Measurements from ENCODE around the gene C17orf67.

The C17orf67 gene

GRCh38 chr17:56832446-56832845 is 1.3 kb downstream of the C17orf67 start:
- DNase-seq, result no peak

DNA sequence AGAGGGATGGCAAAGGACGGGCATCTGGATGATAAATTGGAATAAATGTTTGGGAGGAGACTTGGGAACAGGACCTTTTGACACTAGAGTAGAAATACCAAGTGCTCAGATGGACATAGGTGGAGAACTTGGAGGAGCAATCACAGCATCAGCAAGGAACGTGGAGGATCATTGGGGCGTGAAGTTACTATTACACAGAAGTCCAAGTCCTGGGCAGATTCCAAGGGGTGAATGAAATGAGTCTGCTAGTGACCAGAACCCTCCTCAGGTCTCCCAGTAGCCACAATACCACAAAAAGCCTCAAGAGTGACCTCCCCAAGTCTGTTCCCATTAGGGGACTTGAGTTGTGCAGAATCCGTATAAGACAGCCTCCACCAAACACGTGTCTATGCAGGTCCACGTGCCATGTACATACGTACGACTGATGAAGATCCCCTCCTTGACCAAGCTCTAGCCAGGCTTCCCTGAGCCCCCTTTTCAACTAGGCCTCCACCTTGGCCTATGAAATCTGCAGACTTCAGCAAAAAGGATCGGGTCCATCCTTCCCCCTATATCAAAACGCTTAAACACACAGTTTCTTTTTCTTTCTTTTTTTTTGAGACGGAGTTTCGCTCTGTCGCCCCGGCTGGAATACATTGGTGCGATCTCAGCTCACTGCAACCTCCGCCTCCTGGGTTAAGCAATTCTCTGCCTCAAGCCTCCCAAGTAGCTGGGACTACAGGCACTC is 2.2 kb downstream of the C17orf67 start:
- no peak for DNase-seq

- no peak for DNase-seq
These were observed 2.9 kb downstream of the C17orf67 start for GRCh38 chr17:56830726-56831368.

DNA sequence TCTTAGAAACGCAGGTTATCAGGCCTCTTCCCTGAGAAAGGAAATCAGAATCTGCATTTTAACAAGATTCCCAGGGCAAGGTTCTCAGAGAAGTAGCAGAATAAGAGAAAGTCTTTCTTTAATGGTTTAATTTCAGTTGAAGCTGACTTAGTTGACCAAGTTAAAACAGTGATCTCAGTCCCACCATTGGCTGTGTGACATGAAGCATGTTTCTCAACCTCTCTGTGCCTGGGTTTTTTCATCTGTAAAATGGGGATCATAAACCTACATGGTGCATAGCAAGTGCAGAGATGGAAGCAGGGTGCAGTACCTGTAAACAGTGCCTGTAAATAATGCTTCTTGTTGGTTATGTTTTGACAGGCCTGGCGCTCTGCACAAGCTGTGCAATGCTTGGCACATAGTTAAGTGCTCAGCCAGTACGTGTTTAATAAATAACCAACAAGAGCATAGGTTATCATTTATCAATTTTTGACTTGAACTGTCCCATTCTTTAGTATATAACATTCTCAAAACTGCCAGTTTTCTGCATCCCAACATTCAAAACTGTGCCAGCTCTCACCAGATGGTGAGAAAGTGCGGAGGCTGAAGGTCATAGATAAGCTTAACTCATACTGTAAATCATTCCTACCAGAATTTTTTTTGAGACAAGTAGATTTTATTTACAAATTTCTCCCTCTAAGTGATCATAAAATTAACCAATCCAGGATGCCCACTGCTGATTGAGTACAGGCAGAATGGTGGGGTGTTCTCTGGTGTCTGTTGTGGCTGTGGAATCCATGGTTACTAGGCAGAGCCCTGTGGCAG is 6.9 kb downstream of the C17orf67 start:
- DNase-seq, result no peak

DNA sequence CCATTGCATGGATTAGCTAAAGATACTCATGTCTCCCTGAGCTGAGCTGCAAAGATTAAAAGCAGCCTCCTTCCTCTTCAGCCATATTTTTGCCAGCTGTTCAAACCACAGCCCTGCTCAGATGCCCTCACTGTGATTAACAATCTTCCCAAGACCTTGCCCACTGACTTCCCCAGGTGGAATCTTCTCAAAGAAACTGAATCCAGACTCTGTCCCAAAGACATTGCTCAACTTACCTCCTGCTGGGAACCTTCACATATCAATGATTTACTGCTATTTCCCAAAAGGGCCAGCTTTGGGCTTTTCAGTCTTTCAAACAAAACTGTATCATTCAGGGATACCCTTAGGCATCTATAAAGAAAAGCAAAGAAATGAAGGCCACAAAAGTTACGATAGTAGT is 9.2 kb downstream of the C17orf67 start:
- DNase-seq, result peak; percentile 13

DNA sequence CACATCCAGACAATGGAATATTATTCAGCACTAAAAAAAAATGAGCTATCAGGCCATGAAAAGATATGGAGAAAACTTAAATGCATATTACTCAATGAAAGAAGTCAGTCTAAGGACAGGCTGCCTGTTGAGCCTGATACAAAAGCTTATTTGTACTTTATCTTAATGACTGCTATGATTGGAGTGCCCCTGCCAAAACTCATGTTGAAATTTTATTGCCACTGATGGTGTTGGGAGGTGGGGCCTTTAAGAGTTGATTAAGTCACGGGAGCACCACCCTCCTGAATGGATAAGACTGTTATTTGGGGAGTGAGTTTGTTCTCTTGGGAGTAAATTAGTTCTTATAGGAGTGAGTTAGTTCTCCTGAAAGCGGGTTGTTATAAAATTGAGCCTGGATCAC is 9.9 kb downstream of the C17orf67 start:
- no peak for DNase-seq

DNA sequence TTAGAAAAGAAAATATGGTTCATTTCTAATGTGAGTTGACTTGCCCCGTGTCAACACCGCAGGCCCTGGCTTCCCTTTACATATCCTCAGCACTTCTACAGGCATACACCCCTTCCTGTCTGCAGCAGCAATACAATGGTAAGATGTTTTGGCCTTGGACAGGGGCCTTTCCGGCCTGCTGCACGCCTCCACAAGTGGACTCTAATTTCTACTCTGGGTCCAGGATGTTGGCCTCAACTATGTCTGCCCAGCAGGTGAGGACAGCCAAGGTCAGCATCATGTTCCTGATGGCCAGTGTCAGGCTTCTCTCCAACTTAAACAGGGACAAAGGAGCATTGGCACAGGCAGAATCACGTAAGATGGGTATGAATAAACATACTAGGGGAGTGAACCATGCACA is 11.0 kb downstream of the C17orf67 start:
- no peak for DNase-seq

- no peak for DNase-seq
These were observed 11.7 kb downstream of the C17orf67 start for GRCh38 chr17:56821847-56822534.

- DNase-seq, result no peak
These were observed 13.5 kb downstream of the C17orf67 start for GRCh38 chr17:56820207-56820606.

DNA sequence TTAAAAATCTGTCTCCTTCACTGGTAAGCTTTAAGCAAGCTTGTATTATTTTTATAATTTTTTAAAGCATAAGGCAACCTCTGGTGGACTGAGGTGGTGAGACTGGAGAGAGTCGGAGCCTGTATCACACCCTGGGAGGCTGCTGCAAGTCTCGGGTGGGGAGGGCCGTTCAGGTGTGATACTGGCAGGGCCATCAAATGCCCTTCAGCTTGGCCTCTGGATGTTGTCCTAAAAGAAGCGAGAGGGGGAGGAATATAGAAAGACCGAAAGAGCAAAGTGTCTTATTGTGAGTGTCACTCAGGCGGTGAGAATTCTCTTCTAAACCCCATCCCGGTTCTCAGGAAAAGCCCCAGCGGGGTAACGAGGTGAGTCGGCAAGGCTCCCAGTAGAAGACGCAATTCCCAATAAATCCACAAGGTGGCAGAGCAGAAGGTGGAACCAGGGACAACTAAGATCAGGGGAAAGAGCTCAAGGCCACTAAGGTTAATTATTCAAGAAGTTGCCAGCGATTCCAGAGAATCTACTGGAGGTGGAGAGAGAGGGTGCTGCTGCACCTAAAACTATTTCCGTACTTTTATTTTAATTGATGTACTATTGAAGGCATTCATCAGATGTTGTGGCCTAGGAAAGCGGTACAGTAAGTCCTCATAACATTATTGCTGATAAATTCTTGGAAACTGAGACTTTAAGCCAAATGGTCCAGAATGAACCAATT is 14.1 kb downstream of the C17orf67 start:
- peak; percentile 64 for DNase-seq

DNA sequence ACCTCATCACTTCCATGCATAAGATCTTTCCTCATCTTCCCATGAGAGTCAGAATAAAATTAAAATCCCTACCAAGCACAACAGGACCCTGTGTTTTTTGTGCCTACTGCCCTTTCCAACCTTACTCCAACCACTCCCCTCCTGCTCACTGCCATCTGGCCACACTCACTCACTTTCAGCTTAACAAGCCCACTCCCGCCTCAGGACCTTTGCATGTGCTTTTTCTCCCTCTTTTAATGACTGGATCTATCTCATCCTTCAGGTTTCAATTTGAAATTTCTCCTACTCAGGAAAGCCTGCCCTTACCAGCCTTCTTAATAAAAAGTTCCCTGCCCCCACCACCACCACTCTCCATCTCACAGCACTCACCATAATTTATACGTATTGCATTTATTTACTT is 14.7 kb downstream of the C17orf67 start:
- DNase-seq, result no peak

DNA sequence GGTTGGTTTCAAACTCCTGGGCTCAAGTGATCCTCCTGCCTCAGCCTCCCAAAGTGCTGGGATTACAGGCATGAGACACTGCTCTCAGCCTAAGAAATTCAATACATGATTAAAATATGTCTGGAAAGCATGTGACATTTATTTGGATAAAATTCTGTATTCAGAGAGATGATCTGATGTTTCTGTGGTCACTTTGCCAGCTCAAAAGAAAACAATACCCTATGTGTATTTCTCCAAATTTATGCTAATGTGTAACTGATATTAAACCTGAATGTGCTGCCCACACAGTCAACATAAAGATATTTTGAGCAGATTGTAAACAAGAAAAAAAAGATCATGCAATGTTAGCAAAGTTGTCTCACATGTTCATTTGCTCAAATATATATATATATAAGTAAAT is 16.7 kb downstream of the C17orf67 start:
- no peak for DNase-seq

GRCh38 chr17:56815711-56816110 is 18.0 kb downstream of the C17orf67 start:
- peak; percentile 40 for DNase-seq

DNA sequence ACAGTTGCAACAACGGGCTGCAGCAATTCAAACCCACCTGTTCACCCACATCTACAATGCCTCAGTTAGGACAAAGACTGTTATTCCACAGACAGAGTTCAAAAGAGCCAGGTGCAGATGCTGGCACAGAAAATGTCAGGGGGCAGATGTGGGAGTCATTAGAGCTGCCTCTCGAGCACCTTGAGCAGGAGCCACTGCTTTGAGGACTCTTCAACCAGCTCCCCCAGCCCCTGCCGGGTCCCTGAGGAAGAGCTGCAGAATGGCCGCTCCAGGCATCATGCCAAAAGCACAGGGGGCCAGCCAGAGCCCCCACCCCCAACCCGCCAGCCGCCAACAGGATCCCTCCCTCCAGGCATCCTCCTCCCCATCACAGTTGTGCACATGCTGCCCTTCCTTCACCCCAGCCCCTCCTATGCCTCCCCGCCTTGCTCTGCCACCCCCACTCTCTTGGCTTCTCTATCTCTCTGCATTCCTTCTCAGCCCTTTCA is 20.8 kb downstream of the C17orf67 start:
- no peak for DNase-seq

DNA sequence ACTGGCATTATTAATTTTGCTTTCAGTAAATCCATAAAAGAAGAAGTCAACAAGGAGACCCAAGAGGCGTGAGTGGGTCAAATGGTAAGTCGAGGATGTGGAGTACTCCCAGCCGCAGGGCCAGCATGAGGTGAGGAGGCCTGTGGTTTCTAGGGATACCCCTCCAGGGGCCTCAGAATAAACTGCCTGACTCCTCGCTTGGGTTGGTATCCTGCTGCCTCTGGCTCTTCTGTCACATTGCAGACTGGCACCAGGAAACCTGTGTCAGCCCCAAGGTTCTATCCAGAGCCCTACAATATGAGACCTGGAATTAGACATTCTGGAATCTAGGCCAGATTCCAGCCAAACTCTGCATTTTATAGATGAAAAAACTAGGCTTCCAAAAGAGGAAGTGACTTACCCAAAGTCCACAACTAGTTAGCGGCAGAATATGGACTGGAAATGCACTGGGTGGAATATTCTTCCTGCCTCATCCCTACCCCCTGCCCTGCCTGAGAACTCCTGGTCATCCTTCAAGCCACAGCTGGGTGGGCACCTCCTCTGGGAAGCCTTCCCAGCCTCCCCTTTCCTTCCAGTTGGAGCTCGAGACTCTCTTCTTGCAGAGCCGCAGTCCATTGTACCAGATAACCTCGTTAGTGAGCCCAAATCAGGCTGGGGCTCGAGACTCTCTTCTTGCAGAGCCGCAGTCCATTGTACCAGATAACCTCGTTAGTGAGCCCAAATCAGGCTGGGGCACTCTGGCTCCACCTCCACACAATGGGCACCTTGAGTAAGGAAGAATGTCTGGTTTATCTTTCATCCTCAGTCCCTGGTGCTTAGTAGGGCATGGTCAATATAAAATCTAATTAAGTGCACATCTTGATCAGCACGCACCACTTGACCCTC is 22.6 kb downstream of the C17orf67 start:
- DNase-seq, result no peak

GRCh38 chr17:56810343-56810742 is 23.4 kb downstream of the C17orf67 start:
- DNase-seq, result no peak

GRCh38 chr17:56809820-56810179 is 23.9 kb downstream of the C17orf67 start:
- DNase-seq, result no peak

DNA sequence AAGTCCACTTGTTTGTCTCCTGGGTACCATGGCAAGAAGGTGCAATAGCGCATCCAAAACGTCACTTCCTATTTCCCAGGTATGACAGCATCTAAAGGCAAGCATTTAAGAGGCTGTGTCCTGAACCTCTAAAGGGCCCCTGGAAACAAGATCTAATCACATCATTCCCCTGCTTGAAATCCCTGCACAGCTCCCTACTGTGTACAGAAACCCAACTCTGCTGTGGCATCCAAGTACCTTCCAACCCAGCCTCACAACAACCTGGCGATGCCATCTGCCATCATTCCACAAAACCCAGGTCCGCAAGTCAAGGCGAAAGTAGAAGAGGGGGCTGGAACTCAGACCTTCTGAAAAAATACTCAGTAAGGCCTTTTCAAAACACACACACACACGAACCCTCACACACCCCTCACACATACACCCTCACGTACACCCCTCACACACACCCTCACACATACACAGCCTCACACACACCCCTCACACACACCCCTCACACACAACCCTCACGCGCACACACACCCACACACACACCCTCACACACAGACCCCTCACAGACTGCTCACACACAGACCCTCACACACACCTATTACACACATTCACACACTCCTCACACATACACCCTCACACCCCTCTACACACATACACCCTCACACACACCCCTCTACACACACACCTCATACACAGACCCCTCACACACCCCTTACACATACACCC is 24.5 kb downstream of the C17orf67 start:
- no peak for DNase-seq

DNA sequence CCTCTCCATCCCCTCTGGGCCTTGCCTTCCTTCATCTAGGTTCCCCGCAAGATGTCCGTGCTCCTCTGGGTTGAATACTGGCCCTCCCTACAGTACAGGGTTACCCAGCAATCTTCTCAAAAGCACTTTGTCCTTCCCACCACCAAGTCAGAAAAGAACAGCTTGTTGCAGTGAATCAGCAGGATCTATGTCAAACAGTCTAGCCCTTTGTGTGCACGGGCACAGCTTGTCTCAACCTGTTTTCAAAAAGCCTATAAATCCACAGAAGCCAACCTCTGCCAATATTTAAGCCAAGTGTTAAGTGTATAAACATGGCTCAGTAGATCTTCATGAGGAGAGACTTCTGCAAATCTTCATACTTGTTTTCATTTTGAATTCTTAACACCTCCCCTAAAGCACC is 25.2 kb downstream of the C17orf67 start:
- no peak for DNase-seq

DNA sequence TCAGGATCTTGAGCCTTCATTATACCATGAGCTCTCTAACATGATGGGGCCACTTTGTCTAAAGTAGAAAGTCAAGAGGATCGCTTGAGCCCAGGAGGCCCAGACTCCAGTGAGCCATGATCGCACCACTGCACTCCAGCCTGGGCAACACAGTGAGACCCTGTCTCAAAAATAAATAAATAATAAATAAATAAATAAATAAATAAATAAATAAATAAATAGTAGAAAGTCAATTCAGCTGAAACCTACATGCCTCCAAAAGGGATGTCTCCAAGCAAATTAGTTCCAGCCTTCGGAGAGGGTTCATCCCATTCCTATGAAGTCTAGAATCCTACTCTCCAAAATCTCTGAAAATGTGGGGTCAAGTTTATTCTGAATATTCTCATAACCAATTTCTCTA is 26.0 kb downstream of the C17orf67 start:
- no peak for DNase-seq

- DNase-seq, result no peak
These were observed 26.8 kb downstream of the C17orf67 start for GRCh38 chr17:56806949-56807348.

All from fibroblast of skin of right quadriceps (primary cell).